HG02970 (cell line): ENCODE measurements around the gene SLC13A2.
"Not testable (repeated sequence)": the region's sequence is repeated elsewhere in the genome, so short reads cannot be mapped to it uniquely, and the experiment has no call there.

ENCODE experiments used
- ATAC-seq: cut with Tn5 transposase; IDR thresholded peaks from one replicate; pipeline ENCODE4 v1.9.1; 2021; ENCODE audit warnings: mild to moderate bottlenecking, moderate library complexity, moderate number of reproducible peaks; ENCODE audit not compliant: unreplicated experiment, low FRiP score

The SLC13A2 gene, protein sequence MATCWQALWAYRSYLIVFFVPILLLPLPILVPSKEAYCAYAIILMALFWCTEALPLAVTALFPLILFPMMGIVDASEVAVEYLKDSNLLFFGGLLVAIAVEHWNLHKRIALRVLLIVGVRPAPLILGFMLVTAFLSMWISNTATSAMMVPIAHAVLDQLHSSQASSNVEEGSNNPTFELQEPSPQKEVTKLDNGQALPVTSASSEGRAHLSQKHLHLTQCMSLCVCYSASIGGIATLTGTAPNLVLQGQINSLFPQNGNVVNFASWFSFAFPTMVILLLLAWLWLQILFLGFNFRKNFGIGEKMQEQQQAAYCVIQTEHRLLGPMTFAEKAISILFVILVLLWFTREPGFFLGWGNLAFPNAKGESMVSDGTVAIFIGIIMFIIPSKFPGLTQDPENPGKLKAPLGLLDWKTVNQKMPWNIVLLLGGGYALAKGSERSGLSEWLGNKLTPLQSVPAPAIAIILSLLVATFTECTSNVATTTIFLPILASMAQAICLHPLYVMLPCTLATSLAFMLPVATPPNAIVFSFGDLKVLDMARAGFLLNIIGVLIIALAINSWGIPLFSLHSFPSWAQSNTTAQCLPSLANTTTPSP

GRCh38 chr17:28473542-28473941, at the start of gene SLC13A2:
Gene SLC13A2 (plus strand): TSS chr17:28473644. CDS start chr17:28473713, 69 bp downstream.
- no peak for ATAC-seq

- no peak for ATAC-seq
Measured at GRCh38 chr17:28425206-28425605, 48.2 kb upstream of the SLC13A2 start.

GRCh38 chr17:28426081-28426519, 47.3 kb upstream of the SLC13A2 start:
- no peak for ATAC-seq

DNA sequence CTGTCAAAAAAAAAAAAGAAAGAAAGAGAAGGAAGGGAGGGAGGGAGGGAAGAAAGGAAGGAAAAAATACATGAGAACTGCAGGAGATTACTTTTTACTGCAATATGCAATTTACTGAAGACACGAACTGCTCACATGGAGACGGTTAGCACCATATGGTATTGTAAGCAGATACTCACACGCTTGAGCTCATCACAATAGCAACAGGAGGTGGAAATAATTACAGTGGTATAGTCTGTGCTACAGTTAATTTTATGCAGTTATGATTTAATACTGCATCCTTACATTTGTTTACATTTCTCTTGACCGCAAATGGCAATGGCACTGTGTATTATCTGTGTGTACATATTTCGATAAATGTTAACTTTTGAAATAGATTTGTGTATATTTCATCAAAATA, 46.1 kb upstream of the SLC13A2 start:
- no peak for ATAC-seq

DNA sequence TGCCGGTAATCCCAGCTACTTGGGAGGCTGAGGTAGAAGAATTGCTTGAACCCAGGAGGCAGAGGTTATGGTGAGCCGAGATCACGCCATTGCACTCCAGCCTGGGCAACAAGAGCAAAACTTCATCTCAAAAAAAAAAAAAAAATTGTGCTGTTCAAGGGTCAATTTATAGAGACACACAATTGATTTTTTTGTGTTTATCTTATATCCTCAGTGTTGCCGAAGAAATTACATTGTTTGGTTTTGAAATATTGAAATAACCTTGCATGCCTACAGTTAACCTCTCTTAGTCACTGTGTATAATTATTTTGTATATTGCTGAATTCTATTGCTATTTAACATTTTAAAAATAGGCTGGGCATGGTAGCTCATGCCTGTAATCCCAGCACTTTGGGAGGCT, 45.5 kb upstream of the SLC13A2 start:
- ATAC-seq: not testable (repeated sequence)

DNA sequence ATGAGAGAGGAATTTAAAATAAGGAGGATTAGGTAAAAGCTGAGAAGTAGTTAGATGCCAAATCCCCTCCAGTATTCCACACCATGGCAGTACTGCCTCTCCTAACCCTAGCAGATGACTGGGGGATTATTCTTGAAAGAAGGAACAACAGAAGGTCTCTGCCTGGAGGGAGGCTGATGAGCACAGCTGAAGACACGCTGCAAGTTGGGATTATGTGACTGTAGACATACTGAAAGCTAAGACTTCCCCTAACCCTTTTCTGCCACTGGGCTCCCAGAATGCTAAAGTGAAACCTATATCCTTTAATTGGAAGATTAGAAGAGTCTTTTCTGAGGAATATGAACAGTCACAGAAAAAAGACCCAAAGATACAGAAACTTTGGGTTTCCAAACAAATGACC, 39.7 kb upstream of the SLC13A2 start:
- no peak for ATAC-seq

DNA sequence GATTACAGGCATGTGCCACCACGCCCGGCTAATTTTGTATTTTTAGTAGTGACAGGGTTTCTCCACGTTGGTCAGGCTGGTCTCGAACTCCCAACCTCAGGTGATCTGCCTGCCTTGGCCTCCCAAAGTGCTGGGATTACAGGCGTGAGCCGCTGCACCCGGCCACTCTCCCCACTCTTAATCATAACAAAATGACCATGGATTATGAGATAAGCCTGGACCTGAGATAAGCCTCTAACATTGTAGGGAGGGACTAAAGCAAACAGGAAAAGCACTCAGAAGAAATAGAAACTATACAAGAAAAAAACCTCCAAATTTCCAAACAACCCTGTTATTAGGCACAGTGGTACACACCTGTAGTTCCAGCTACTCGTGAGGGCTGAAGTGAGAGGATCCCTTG, 39.1 kb upstream of the SLC13A2 start:
- not testable (repeated sequence) for ATAC-seq

- no peak for ATAC-seq
Measured at GRCh38 chr17:28443901-28444638, 29.4 kb upstream of the SLC13A2 start.

DNA sequence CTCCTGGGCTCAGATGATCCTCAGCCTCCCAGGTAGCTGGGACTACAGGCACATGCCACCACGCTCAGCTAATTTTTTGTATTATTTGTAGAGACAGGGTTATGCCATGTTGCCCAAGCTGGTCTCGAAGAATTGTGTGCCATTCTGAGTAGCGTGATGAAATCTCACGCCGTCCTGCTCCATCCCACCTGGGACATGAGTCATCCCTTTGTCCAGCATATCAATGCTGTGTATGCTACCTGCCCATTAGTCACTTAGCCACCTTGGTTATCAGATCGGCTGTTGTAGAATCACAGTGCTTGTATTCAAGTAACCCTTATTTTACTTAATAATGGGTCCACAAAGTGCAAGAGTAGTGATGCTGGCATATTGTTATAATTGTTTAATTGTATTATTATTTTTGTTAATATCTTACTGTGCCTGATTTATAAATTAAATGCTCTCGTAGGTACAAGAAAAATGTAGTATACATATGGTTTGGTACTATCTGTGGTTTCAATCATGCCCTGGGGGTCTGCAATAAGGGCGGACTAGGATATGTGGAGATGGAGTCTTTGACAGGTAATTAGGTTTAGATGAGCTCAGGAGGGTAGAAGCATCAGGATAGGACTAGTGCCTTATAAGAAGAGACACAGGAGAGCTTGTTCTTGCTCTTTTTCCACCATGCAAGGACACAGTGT, 26.6 kb upstream of the SLC13A2 start:
- ATAC-seq: no peak

DNA sequence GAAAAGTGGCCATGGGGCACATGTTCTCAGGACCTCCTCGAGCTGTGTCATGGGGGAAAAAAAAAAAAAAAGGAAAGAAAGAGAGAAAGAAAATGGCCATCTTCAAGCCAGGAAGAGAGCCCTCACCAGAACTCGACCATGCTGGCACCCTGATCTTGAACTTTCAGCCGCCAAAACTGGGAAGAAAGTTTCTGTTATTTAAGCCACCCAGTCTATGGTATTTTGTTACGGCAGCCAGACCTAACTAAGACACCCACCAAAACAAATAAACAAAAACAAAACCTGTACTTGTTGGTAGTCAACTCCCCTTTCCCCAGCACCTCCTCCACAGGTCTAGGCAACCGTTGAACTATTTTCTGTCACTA, 26.1 kb upstream of the SLC13A2 start:
- no peak for ATAC-seq

DNA sequence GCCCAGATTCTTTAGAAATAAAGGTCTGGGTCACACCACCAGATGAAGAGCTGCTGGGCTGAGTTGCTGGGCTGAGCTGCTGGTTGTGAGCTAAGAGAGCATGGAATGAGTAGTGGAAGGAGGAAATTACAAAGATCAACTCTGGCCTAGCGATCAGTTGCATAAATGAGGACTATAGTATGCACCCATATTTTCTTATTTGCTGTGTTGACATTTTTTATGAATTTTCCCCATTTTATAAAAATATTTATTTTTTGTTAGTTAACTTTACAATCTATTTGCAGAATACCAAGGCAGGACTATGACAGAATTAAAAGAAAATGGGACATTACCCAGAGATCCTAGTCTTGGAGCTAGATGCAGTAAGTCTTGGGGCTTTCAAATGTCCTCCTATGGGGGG, 23.6 kb upstream of the SLC13A2 start:
- no peak for ATAC-seq

GRCh38 chr17:28457890-28458289, 15.6 kb upstream of the SLC13A2 start:
- ATAC-seq: no peak

DNA sequence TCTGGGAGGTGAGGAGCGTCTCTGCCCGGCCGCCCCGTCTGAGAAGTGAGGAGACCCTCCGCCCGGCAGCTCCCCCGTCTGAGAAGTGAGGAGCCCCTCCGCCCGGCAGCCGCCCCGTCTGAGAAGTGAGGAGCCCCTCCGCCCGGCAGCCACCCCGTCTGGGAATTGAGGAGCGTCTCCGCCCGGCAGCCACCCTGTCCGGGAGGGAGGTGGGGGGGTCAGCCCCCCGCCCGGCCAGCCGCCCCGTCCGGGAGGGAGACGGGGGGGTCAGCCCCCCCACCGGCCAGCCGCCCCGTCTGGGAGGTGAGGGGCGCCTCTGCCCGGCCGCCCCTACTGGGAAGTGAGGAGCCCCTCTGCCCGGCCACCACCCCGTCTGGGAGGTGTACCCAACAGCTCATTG, 14.6 kb upstream of the SLC13A2 start:
- not testable (repeated sequence) for ATAC-seq

DNA sequence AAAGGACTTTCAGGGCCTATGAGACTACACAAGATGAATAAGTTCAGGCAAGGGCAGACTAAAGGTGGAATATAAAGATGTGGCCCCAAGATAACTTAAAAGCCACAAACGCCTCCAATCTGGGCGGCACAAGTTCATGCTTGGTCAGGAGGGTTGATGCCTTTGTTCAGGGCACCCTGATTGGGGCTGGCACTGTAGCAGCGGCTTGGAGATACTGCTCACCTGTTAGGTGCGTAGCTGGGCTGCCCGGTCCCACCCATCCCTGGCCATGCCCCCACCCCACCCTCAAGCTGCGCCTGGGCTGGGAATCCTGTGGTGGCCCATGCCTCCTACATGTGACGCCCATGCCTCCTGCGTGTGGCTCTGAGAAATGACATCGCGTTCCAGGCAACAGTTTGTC, 12.5 kb upstream of the SLC13A2 start:
- ATAC-seq: no peak

DNA sequence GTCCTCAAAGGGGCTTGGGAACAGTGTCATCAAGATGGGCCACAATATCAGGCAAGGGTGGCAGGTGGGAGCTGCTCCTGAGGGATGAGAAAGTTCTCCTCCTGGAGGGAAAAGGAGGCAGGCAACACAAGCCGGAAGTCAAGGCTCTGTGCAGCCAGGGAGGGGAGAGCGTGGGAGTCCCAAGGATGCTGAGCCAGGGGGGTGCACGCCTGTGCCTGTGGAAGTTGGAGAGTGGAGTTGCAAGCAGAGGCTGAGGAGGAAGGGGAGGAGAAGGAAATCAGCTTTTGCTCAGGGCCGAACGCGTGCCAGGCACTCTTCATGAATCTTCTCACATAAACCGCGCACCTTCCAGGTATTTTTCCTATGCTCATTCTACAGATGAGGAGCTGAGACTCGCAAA, 7.4 kb upstream of the SLC13A2 start:
- no peak for ATAC-seq

- ATAC-seq: no peak
Measured at GRCh38 chr17:28466521-28467048, 6.9 kb upstream of the SLC13A2 start.

- ATAC-seq: no peak
Measured at GRCh38 chr17:28467456-28468025, 5.9 kb upstream of the SLC13A2 start.

- not testable (repeated sequence) for ATAC-seq
Measured at GRCh38 chr17:28468033-28468735, 5.3 kb upstream of the SLC13A2 start.

GRCh38 chr17:28468781-28469180, 4.7 kb upstream of the SLC13A2 start:
- no peak for ATAC-seq

DNA sequence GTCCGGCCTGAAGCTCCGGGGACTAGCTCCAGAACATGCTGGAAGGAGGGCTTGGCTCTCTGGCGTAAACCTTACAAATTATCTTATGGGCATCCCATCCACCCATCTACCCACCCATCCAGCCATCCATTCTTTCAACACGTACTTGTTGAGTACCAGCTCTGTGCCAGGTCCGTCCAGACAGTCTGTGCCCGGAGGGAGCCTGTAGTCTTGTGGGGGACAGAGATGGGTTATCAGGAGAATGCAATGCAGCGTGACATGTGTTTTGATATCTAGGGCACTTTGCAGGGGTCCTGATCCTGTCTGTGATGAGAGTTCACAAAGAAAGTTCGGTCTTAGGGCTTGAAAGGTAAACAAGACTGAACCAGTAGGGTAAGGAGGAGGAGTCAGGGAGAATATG, 4.1 kb upstream of the SLC13A2 start:
- no peak for ATAC-seq
